Mesenchymal stem cell (in vitro differentiated cells and primary cell): ENCODE measurements around the gene MIS18A.

Experiments
- DNase-seq: peaks from one replicate; pipeline ENCODE4 v3.0.0-alpha.2; 2013
- H2AFZ ChIP-seq: one replicate; pipeline ENCODE4 v1.6.1; 2013; ENCODE audit warnings: low read depth, mild to moderate bottlenecking, control low read depth, inconsistent platforms, low read length, moderate library complexity
- H2AK5ac ChIP-seq: 2 replicates; pipeline ENCODE4 v1.6.1; 2013; ENCODE audit warnings: low read length, moderate library complexity, mild to moderate bottlenecking, inconsistent platforms; ENCODE audit not compliant: severe bottlenecking
- H2BK120ac ChIP-seq: one replicate; pipeline ENCODE4 v1.6.1; 2013; ENCODE audit warnings: low read depth, mild to moderate bottlenecking, inconsistent platforms, low read length, moderate library complexity
- H2BK12ac ChIP-seq, 2 experiments: one replicate each; pipeline ENCODE4 v1.6.1; 2013; ENCODE audit warnings: inconsistent platforms in 2 of 2, low read length in 2 of 2, mild to moderate bottlenecking in 2 of 2, moderate library complexity in 2 of 2, control low read depth in 1 of 2
- H2BK15ac ChIP-seq: one replicate; pipeline ENCODE4 v1.6.1; 2013; ENCODE audit warnings: mild to moderate bottlenecking, low read depth, inconsistent platforms; ENCODE audit not compliant: poor library complexity, severe bottlenecking
- H2BK5ac ChIP-seq: 2 replicates; pipeline ENCODE4 v1.6.1; 2013; ENCODE audit warnings: low read depth, mild to moderate bottlenecking, low read length, control low read depth, inconsistent platforms; ENCODE audit not compliant: poor library complexity, severe bottlenecking
- H3K14ac ChIP-seq, 2 experiments: one replicate each; pipeline ENCODE4 v1.6.1; 2013; ENCODE audit warnings: inconsistent platforms in 2 of 2, low read length in 2 of 2, control low read depth in 1 of 2, mild to moderate bottlenecking in 1 of 2, moderate library complexity in 1 of 2
- H3K18ac ChIP-seq, 2 experiments: one replicate each; pipeline ENCODE4 v1.6.1; 2013; ENCODE audit warnings: inconsistent platforms in 2 of 2, low read length in 2 of 2, control low read depth in 1 of 2, low read depth in 1 of 2, mild to moderate bottlenecking in 1 of 2
- H3K23ac ChIP-seq, 2 experiments: one replicate each; pipeline ENCODE4 v1.6.1; 2013; ENCODE audit warnings: inconsistent platforms in 2 of 2, low read length in 2 of 2, mild to moderate bottlenecking in 2 of 2, moderate library complexity in 2 of 2, control low read depth in 1 of 2
- H3K27ac ChIP-seq: 2 replicates; pipeline ENCODE4 v1.5.1; 2013; ENCODE audit warnings: mild to moderate bottlenecking, moderate library complexity, low read length, control low read depth, inconsistent platforms; ENCODE audit not compliant: poor library complexity, severe bottlenecking
- H3K27me3 ChIP-seq, 2 experiments: 2 replicates each; pipeline versions ENCODE4 v1.6.1 to v1.7.0; 2013; ENCODE audit warnings: low read length in 2 of 2, mild to moderate bottlenecking in 2 of 2, moderate library complexity in 2 of 2, control low read depth in 1 of 2, inconsistent platforms in 1 of 2; ENCODE audit not compliant: control insufficient read depth in 1 of 2, insufficient read depth in 1 of 2
- H3K36me3 ChIP-seq, 2 experiments: 2 replicates each; pipeline versions ENCODE4 v1.6.1 to v1.7.0; 2013; ENCODE audit warnings: low read length in 2 of 2, control low read depth in 1 of 2, inconsistent platforms in 1 of 2, low read depth in 1 of 2, mild to moderate bottlenecking in 1 of 2; ENCODE audit not compliant: insufficient read depth in 2 of 2, control insufficient read depth in 1 of 2
- H3K4ac ChIP-seq, 2 experiments: one replicate each; pipeline ENCODE4 v1.6.1; 2013; ENCODE audit warnings: inconsistent platforms in 2 of 2, low read length in 2 of 2, mild to moderate bottlenecking in 2 of 2, moderate library complexity in 2 of 2, control low read depth in 1 of 2, low read depth in 1 of 2
- H3K4me1 ChIP-seq: 2 replicates; pipeline ENCODE4 v1.6.1; 2013; ENCODE audit warnings: low read depth, low read length, control low read depth; ENCODE audit not compliant: control insufficient read depth, insufficient read depth
- H3K4me2 ChIP-seq: 2 replicates; pipeline ENCODE4 v1.6.1; 2013; ENCODE audit warnings: low read length, mild to moderate bottlenecking, inconsistent platforms; ENCODE audit not compliant: poor library complexity, severe bottlenecking
- H3K4me3 ChIP-seq, 2 experiments: 2 replicates each; pipeline versions ENCODE4 v1.5.1 to v1.7.0; 2013; ENCODE audit warnings: low read length in 2 of 2, mild to moderate bottlenecking in 2 of 2, control low read depth in 1 of 2, low read depth in 1 of 2; ENCODE audit not compliant: insufficient read depth in 1 of 2
- H3K79me1 ChIP-seq: replicated peaks from 2 replicates; pipeline ENCODE4 v1.6.1; 2013; ENCODE audit warnings: mild to moderate bottlenecking, control low read depth, low read length, inconsistent platforms; ENCODE audit not compliant: poor library complexity, severe bottlenecking
- H3K9ac ChIP-seq: 2 replicates; pipeline ENCODE4 v1.7.0; 2013; ENCODE audit warnings: mild to moderate bottlenecking, low read length, moderate library complexity
- H3K9me3 ChIP-seq: 2 replicates; pipeline ENCODE4 v1.7.0; 2013; ENCODE audit warnings: mild to moderate bottlenecking, low read length; ENCODE audit not compliant: control insufficient read depth
- H4K8ac ChIP-seq: one replicate; pipeline ENCODE4 v1.6.1; 2013; ENCODE audit warnings: inconsistent platforms, mild to moderate bottlenecking, low read length, moderate library complexity
- H4K91ac ChIP-seq: one replicate; pipeline ENCODE4 v1.6.1; 2013; ENCODE audit warnings: mild to moderate bottlenecking, low read length, inconsistent platforms
- WGBS: methylation state at CpG from one replicate; pipeline ENCODE4 v1.1.7; 2013; ENCODE audit warnings: mixed read lengths; 5-methylcytosine and 5-hydroxymethylcytosine counted together

MIS18A gene

DNA sequence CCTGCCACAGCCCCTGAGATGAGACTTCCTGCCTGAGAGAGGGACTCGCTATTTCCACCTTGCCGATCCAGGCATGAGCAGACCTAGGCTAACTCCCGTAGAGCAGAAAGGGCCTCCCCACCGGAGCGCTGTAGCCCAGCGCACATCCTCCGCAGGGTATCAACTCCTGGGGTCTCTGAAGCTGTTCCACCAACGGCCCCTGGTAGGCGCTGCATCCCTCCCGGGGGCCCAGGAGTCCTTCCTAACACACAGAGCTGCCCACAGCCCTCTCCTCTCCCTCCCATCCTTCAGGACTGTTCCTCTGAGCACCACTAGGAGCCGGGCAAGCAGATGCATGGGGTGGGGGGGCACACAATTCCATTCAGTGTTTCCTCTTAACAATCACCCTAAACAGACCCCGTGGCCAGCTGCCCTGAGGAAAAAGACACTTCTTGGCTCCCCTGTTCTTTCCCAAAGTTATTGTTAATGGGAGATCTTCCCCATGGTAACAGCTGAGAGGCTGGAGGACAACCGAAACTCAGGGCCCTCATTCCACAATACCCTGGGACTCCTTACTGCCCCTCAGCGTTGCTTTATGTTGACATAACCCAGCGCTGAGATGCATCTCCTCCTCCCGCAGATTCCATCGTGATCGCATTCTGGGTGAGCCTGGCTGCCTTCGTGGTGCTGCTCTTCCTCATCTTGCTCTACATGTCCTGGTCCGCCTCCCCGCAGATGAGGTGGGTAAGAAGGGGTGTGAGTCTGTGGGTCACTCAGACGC lies 27.4 kb upstream of the MIS18A start:
- no peak overlapping the region for H2AFZ ChIP-seq
- no peak overlapping the region for H3K23ac ChIP-seq
- H2BK12ac ChIP-seq = no peak overlapping the region
- no peaks in the 10 kb centered on the region for H3K27me3 ChIP-seq
- 58% methylated on average over 22 of the region's 22 CpGs for WGBS
- no peak overlapping the region for H2BK15ac ChIP-seq
- no peak overlapping the region for H4K8ac ChIP-seq
- H4K91ac ChIP-seq = no peak overlapping the region
- no peak overlapping the region for H3K27ac ChIP-seq
- no peak overlapping the region for H3K4me2 ChIP-seq
- no peak overlapping the region for H3K4me3 ChIP-seq
- H3K9me3 ChIP-seq = no peaks in the 10 kb centered on the region
- peaks cover 28 to 52% of the 10 kb centered on the region in 2 experiments for H3K36me3 ChIP-seq
- peaks cover 17% of the 10 kb centered on the region for H3K79me1 ChIP-seq
- H2AK5ac ChIP-seq = no peak overlapping the region
- H3K4me1 ChIP-seq = peaks cover 8% of the 10 kb centered on the region
- no peak overlapping the region for H3K9ac ChIP-seq
- H2BK5ac ChIP-seq = no peak overlapping the region
- H2BK120ac ChIP-seq = no peak overlapping the region
- no peak overlapping the region for H3K4ac ChIP-seq
- no peak overlapping the region for H3K18ac ChIP-seq
- no peak overlapping the region for H3K14ac ChIP-seq
- peak; percentile 20 for DNase-seq

DNA sequence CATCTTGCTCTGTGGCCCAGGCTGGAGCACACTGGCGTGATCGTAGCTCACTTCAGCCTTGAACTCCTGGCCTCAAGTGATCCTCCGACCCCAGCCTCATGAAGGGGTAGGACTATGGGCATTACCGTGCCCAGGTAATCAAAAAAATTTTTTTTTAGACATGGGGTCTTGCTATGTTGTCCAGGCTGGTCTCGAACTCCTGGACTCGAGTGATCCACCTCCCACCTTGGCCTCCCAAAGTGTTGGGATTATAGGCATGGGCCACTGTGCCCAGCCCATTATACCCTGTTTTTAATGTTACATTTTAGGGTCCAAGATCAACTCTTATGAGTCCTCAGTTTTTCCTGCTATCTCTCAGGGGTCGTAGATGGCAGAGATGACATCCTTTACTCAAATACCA lies 26.1 kb upstream of the MIS18A start:
- no peak overlapping the region for H4K8ac ChIP-seq
- no peak overlapping the region for H3K27ac ChIP-seq
- no peak overlapping the region for H2BK12ac ChIP-seq
- H3K4me2 ChIP-seq = no peak overlapping the region
- no peak overlapping the region for H3K18ac ChIP-seq
- H2AFZ ChIP-seq = no peak overlapping the region
- WGBS = 97% methylated on average over 7 of the region's 7 CpGs
- H3K27me3 ChIP-seq = no peaks in the 10 kb centered on the region
- no peak overlapping the region for H3K4ac ChIP-seq
- H3K4me3 ChIP-seq = no peak overlapping the region
- H3K23ac ChIP-seq = no peak overlapping the region
- H4K91ac ChIP-seq = no peak overlapping the region
- no peaks in the 10 kb centered on the region for H3K9me3 ChIP-seq
- DNase-seq = no peak
- H3K9ac ChIP-seq = no peak overlapping the region
- no peak overlapping the region for H2BK5ac ChIP-seq
- H3K4me1 ChIP-seq = peaks cover 7% of the 10 kb centered on the region
- H2BK15ac ChIP-seq = no peak overlapping the region
- no peak overlapping the region for H3K14ac ChIP-seq
- no peak overlapping the region for H2BK120ac ChIP-seq
- peaks cover 13% of the 10 kb centered on the region for H3K79me1 ChIP-seq
- no peak overlapping the region for H2AK5ac ChIP-seq
- peaks cover 30 to 64% of the 10 kb centered on the region in 2 experiments for H3K36me3 ChIP-seq

DNA sequence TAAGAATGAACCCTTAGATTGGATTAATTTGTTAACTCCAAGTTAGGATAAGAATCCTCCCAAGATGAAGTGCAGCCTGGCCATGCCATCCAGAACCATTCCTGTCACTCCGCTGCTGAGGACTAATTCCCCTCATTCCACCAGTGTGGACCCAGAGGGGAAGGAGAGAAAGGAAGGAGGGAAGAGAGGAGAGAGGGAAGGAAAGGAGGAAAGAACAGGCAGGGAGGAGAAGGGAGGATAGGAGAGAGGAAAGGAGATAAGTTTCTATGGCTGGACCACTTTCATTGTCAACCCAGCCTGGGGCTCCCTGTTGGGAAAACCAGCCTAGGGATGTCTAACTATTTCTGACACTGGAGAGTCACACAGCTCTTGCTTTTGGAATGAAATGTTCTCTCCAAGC lies 24.5 kb upstream of the MIS18A start:
- peak overlapping the region in 1 of 2 experiments; percentile 10 for H3K4me3 ChIP-seq
- no peak overlapping the region for H3K14ac ChIP-seq
- H2AK5ac ChIP-seq = no peak overlapping the region
- no peak overlapping the region for H3K4ac ChIP-seq
- H3K27ac ChIP-seq = no peak overlapping the region
- H3K9ac ChIP-seq = no peak overlapping the region
- no peak overlapping the region for H2BK12ac ChIP-seq
- no peak overlapping the region for H2BK15ac ChIP-seq
- H3K9me3 ChIP-seq = no peaks in the 10 kb centered on the region
- H3K79me1 ChIP-seq = peaks cover 12% of the 10 kb centered on the region
- no peak overlapping the region for H2AFZ ChIP-seq
- H4K8ac ChIP-seq = no peak overlapping the region
- H4K91ac ChIP-seq = no peak overlapping the region
- H3K23ac ChIP-seq = no peak overlapping the region
- H3K36me3 ChIP-seq = peaks cover 21 to 63% of the 10 kb centered on the region in 2 experiments
- no peak overlapping the region for H2BK5ac ChIP-seq
- H3K4me1 ChIP-seq = peaks cover 6% of the 10 kb centered on the region
- H2BK120ac ChIP-seq = no peak overlapping the region
- H3K27me3 ChIP-seq = no peaks in the 10 kb centered on the region
- no CpG with 5 or more reads among the region's 1 CpG for WGBS
- no peak for DNase-seq
- H3K18ac ChIP-seq = no peak overlapping the region
- no peak overlapping the region for H3K4me2 ChIP-seq

- no peak for DNase-seq
- Histone ChIP-seq H3K9ac (no peak overlapping the region), H3K14ac (no peak overlapping the region), H2BK5ac (no peak overlapping the region), H3K27ac (no peak overlapping the region), H3K27me3 (no peaks in the 10 kb centered on the region), H2AK5ac (no peak overlapping the region), H3K23ac (no peak overlapping the region), H3K18ac (no peak overlapping the region), H3K9me3 (no peaks in the 10 kb centered on the region), H2BK15ac (no peak overlapping the region), H3K36me3 (peaks cover 16 to 56% of the 10 kb centered on the region in 2 experiments), H2AFZ (no peak overlapping the region), H2BK12ac (no peak overlapping the region), H3K79me1 (peaks cover 15% of the 10 kb centered on the region), H4K8ac (no peak overlapping the region), H2BK120ac (no peak overlapping the region), H3K4me3 (no peak overlapping the region), H4K91ac (no peak overlapping the region), H3K4ac (no peak overlapping the region), H3K4me1 (peaks cover 4% of the 10 kb centered on the region), H3K4me2 (no peak overlapping the region)
- 95% methylated on average over 6 of the region's 6 CpGs for WGBS
These were observed 23.7 kb upstream of the MIS18A start for GRCh38 chr21:32302560-32302959.
